H1 (cell line): ENCODE measurements around the gene PRODH. TPM values are rescaled to one million over a fixed set of nuclear protein-coding genes. Genes with fewer than 3 reads are reported as not detected.

Experiments
- CHD7 ChIP-seq: fragments of 300-600 bp; sonication (generic); IDR thresholded peaks from 2 replicates; pipeline ENCODE4 v1.7.1; 2012; ENCODE audit warnings: low read length, moderate library complexity, mild to moderate bottlenecking, inconsistent platforms; ENCODE audit not compliant: insufficient replicate concordance
- FOSL1 ChIP-seq: IDR thresholded peaks from 2 replicates; pipeline ENCODE4 v1.6.1; 2011; ENCODE audit warnings: mild to moderate bottlenecking, low read depth, low read length, moderate library complexity; ENCODE audit not compliant: insufficient read depth
- GABPA ChIP-seq: IDR thresholded peaks from 2 replicates; pipeline ENCODE4 v1.6.1; 2011; ENCODE audit warnings: mild to moderate bottlenecking, low read length, moderate library complexity, borderline replicate concordance; ENCODE audit not compliant: insufficient read depth
- KDM1A ChIP-seq: fragments of 200-600, 300-600 bp; sonication (generic); IDR thresholded peaks from 2 replicates; pipeline ENCODE4 v1.7.1; 2016; ENCODE audit warnings: mild to moderate bottlenecking, low read length, borderline replicate concordance
- YY1 ChIP-seq: IDR thresholded peaks from 2 replicates; pipeline ENCODE4 v1.6.1; 2011; ENCODE audit warnings: low read depth, mild to moderate bottlenecking, low read length
- polyA plus RNA-seq, 7 experiments: library from polyadenylated mRNA; depleted of rRNA in 3 of 7; stranded (reverse) in 5 of 7; unstranded in 2 of 7; fragments of >200 nt in 5 of 7; fragments of 200-250 nt in 2 of 7; gene quantifications; 1 replicate in 5 of 7; 2 replicates in 1 of 7; 4 replicates in 1 of 7; pipeline versions ENCODE4 v1.2.1 to v1.2.3, GENCODE V29; 2011 to 2013; ENCODE audit warnings: missing spikeins in 2 of 7, mixed read lengths in 2 of 7
- total RNA-seq: library from RNA; stranded (reverse); fragmentation: NEBNext Ultra II Directional; extraction: Animal tissue kit (Norgen Biotek cat#: 25700); gene quantifications from 2 replicates; pipeline ENCODE4 v1.2.1, GENCODE V29; 2021

Gene PRODH
- total and polyA plus RNA-seq, 2 of the 8 experiments (the other 6 are each of a cell fraction or from before 2014, with no cell fraction given): 27.6 to 45.6 TPM

GRCh38 chr22:18909556-18909955 lies 26.5 kb downstream of the PRODH start (continued):
- TF ChIP-seq CHD7 (no peak), KDM1A (no peak), GABPA (no peak), FOSL1 (no peak), YY1 (no peak)
